Endothelial cell of umbilical vein (primary cell): ENCODE results near the gene TSHZ1. TPM values are rescaled to one million over a fixed set of nuclear protein-coding genes. Genes with fewer than 3 reads are reported as not detected.

Source experiments
- BruUV-seq: library from RNA; stranded (reverse); fragments of 400-500 nt; replicated peaks from 2 replicates; lab custom pipeline; 2021; lab: Mats Ljungman, UMichigan
- CTCF ChIA-PET: fragments of 300-600, 350-600 bp; sonication (Branson Sonifier 250); formaldehyde crosslinking; loops from one replicate; lab custom pipeline; 2021; ENCODE audit warnings: antibody characterized with exemption, inconsistent platforms; lab: Charles Lee
- POLR2A ChIA-PET: fragments of 300-600, 350-600 bp; sonication (Branson Sonifier 250); formaldehyde crosslinking; loops from one replicate; lab custom pipeline; 2021; ENCODE audit warnings: antibody characterized with exemption, inconsistent platforms; lab: Charles Lee
- DNase-seq: peaks from one replicate; pipeline ENCODE4 v3.0.0-alpha.2; 2011; ENCODE audit warnings: low read depth, low spot score
- FAIRE-seq: peaks from 2 replicates; lab custom pipeline; 2011; peaks lifted over from hg19 to GRCh38; lab: Jason Lieb, UNC
- H2AFZ ChIP-seq: 2 replicates; pipeline ENCODE4 v1.6.0; 2012; ENCODE audit warnings: low read depth, low read length, control low read depth, inconsistent platforms
- H3K27ac ChIP-seq: 2 replicates; pipeline ENCODE4 v1.5.1; 2011; ENCODE audit warnings: low read depth, mild to moderate bottlenecking, control low read depth, low read length, moderate library complexity; ENCODE audit not compliant: insufficient read depth
- H3K27me3 ChIP-seq, 2 experiments: 2 replicates each; pipeline versions ENCODE4 v1.6.0 to v1.6.1; 2011; ENCODE audit warnings: low read length in 2 of 2, mixed read lengths in 1 of 2; ENCODE audit not compliant: control insufficient read depth in 2 of 2, insufficient read depth in 2 of 2
- H3K36me3 ChIP-seq, 2 experiments: 2 replicates in 1 of 2; 3 replicates in 1 of 2; pipeline ENCODE4 v1.5.1; 2011; ENCODE audit warnings: low read length in 2 of 2, mild to moderate bottlenecking in 1 of 2, moderate library complexity in 1 of 2; ENCODE audit not compliant: control insufficient read depth in 2 of 2, insufficient read depth in 2 of 2; ENCODE audit errors: extremely low read depth in 1 of 2
- H3K4me1 ChIP-seq: 3 replicates; pipeline ENCODE4 v1.5.1; 2011; ENCODE audit warnings: mild to moderate bottlenecking, low read length; ENCODE audit not compliant: control insufficient read depth, insufficient read depth; ENCODE audit errors: extremely low read depth
- H3K4me2 ChIP-seq: 2 replicates; pipeline ENCODE4 v1.6.1; 2011; ENCODE audit warnings: low read length, control low read depth, mixed read lengths; ENCODE audit not compliant: insufficient read depth
- H3K4me3 ChIP-seq, 3 experiments: fragments of 200-600 bp in 1 of 3; sonication (generic), shearing (Covaris generic) in 1 of 3; replicated peaks in 1 of 3; 2 replicates each; pipeline ENCODE4 v1.5.1; 2011 to 2016; ENCODE audit warnings: control low read depth in 3 of 3, low read length in 3 of 3, mild to moderate bottlenecking in 2 of 3, inconsistent platforms in 1 of 3, low read depth in 1 of 3, moderate library complexity in 1 of 3; ENCODE audit not compliant: insufficient read depth in 1 of 3
- H3K79me2 ChIP-seq: 2 replicates; pipeline ENCODE4 v1.6.0; 2012; ENCODE audit warnings: low read length, inconsistent platforms; ENCODE audit not compliant: control insufficient read depth, insufficient read depth
- H3K9ac ChIP-seq: replicated peaks from 2 replicates; pipeline ENCODE3; 2011; ENCODE audit warnings: low read length, control low read depth; ENCODE audit not compliant: insufficient read depth; ENCODE audit errors: extremely low read depth
- H3K9me1 ChIP-seq: replicated peaks from 3 replicates; pipeline ENCODE4 v1.6.0; 2011; ENCODE audit warnings: mild to moderate bottlenecking, low read length; ENCODE audit not compliant: control insufficient read depth, insufficient read depth; ENCODE audit errors: extremely low read depth
- H3K9me3 ChIP-seq: replicated peaks from 2 replicates; pipeline ENCODE4 v1.5.1; 2012; ENCODE audit warnings: low read length, inconsistent platforms; ENCODE audit not compliant: control insufficient read depth, insufficient read depth
- H4K20me1 ChIP-seq: replicated peaks from 2 replicates; pipeline ENCODE3; 2011; ENCODE audit warnings: mild to moderate bottlenecking, low read length; ENCODE audit not compliant: control insufficient read depth, insufficient read depth; ENCODE audit errors: extremely low read depth
- CTCF ChIP-seq, 2 donors: IDR thresholded peaks; 1 replicate in 1 of 2; 2 replicates in 1 of 2; pipeline ENCODE4 v1.5.1; 2011; ENCODE audit warnings: low read length in 2 of 2, mild to moderate bottlenecking in 2 of 2, moderate library complexity in 2 of 2, control low read depth in 1 of 2, inconsistent platforms in 1 of 2, low read depth in 1 of 2; ENCODE audit not compliant: insufficient read depth in 1 of 2; ENCODE audit errors: extremely low read depth in 1 of 2
- EZH2 ChIP-seq: IDR thresholded peaks from 2 replicates; pipeline ENCODE4 v1.6.1; 2012; ENCODE audit warnings: borderline replicate concordance, low read depth, mild to moderate bottlenecking, moderate library complexity, low read length, inconsistent platforms; ENCODE audit not compliant: severe bottlenecking
- FOS ChIP-seq: IDR thresholded peaks from 2 replicates; pipeline ENCODE4 v1.6.1; 2011; ENCODE audit warnings: mild to moderate bottlenecking, low read length, moderate library complexity, borderline replicate concordance; ENCODE audit not compliant: insufficient read depth
- GATA2 ChIP-seq: IDR thresholded peaks from 2 replicates; pipeline ENCODE4 v1.7.0; 2011; ENCODE audit warnings: low read depth, mild to moderate bottlenecking, moderate library complexity, mixed read lengths, low read length; ENCODE audit not compliant: insufficient read length, insufficient read depth
- JUN ChIP-seq: IDR thresholded peaks from 2 replicates; pipeline ENCODE4 v1.6.1; 2011; ENCODE audit warnings: borderline replicate concordance, low read depth; ENCODE audit not compliant: insufficient read length, insufficient read depth
- MYC ChIP-seq: IDR thresholded peaks from one replicate; pipeline ENCODE4 v1.6.1; 2011; ENCODE audit warnings: mild to moderate bottlenecking, low read depth, low read length
- POLR2A ChIP-seq: IDR thresholded peaks from 2 replicates; pipeline ENCODE4 v1.6.1; 2012; ENCODE audit warnings: low read depth, mild to moderate bottlenecking, control low read depth, low read length
- POLR2AphosphoS5 ChIP-seq: IDR thresholded peaks from 2 replicates; pipeline ENCODE4 v1.6.1; 2012; ENCODE audit warnings: low read depth, mild to moderate bottlenecking, control low read depth, low read length, moderate library complexity; ENCODE audit not compliant: insufficient read depth
- dilution Hi-C: fragments of 300-500 bp; cut with MboI; formaldehyde crosslinking; loops from one replicate; pipeline ENCODE4 v1.15.0; 2019; ENCODE audit warnings: low sequenced_read_pairs; ENCODE audit not compliant: extremely low pct_ligation_motif_present
- intact Hi-C: fragments of 100-400 bp; cut with micrococcal nuclease; formaldehyde crosslinking; loops from one replicate; pipeline ENCODE4 v1.10.0; 2022
- polyA plus RNA-seq, 4 experiments: library from polyadenylated mRNA; depleted of rRNA in 3 of 4; stranded (reverse) in 3 of 4; unstranded in 1 of 4; fragments of >200 nt; gene quantifications; 2 replicates each; pipeline versions ENCODE4 v1.2.1 to v1.2.3, GENCODE V29; 2011 to 2012; ENCODE audit warnings: missing spikeins in 1 of 4
- total RNA-seq: library from RNA; stranded (reverse); gene quantifications from 2 replicates; pipeline ENCODE4 v1.2.3, GENCODE V29; 2021
- TF ChIP-seq, protein P1 (sequence below): IDR thresholded peaks from 2 replicates; pipeline ENCODE4 v1.6.1; 2011; ENCODE audit not compliant: insufficient read depth, insufficient read length

Gene TSHZ1
- total and polyA plus RNA-seq, 2 donors (not counting 3 experiments of a cell fraction or from before 2014, with no cell fraction given): 4.2 to 10.2 TPM

DNA sequence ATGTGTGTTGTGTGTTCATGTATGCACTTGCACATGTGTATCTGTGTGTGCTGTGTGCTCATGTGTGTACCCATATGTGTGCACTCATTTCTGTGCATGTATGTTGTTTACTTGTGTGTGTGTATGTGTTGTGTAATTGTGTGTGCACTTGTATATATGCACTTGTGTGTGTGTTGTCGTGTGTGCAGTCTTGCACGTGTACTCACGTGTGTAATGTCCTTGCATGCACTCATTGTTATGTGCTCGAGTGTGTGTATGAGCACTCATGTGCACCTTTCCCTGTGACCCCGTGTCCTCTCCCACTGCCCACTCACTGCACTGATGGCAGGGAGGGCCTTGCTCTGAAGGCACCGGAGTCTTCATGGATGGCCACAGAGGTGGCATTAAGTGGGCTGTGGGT, 124.9 kb downstream of the TSHZ1 start:
- no peaks in the 10 kb centered on the region for H3K4me1 ChIP-seq
- POLR2A ChIA-PET: no interaction called here
- intact Hi-C loops (no loop called here), dilution Hi-C loops (no loop called here)
- H3K4me3 ChIP-seq: no peak overlapping the region
- no peaks in the 10 kb centered on the region for H3K9me1 ChIP-seq
- DNase-seq (no peak), FAIRE-seq (no peak)
- H3K27me3 ChIP-seq: no peaks in the 10 kb centered on the region
- no peak overlapping the region for H3K27ac ChIP-seq
- BruUV-seq: no TSS peak
- H2AFZ ChIP-seq: no peak overlapping the region
- no peaks in the 10 kb centered on the region for H3K9me3 ChIP-seq
- no peak for TF ChIP-seq EZH2
- TF ChIP-seq, protein P1, sequence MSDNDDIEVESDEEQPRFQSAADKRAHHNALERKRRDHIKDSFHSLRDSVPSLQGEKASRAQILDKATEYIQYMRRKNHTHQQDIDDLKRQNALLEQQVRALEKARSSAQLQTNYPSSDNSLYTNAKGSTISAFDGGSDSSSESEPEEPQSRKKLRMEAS: no peak
- TF ChIP-seq POLR2AphosphoS5: no peak
- no peak for TF ChIP-seq JUN
- TF ChIP-seq CTCF (IDR thresholded peaks at IDR 0.05; ENCODE audit: extremely low read depth in 1 of 2, insufficient read depth in 1 of 2, low read depth in 1 of 2, low read length in 2 of 2): no peak
- no peak for TF ChIP-seq MYC
- TF ChIP-seq GATA2: no peak
- TF ChIP-seq FOS: no peak
- TF ChIP-seq POLR2A: no peak
- CTCF ChIA-PET: no interaction called here
- H3K9ac ChIP-seq: no peak overlapping the region
- H3K36me3 ChIP-seq: no peaks in the 10 kb centered on the region
- no peak overlapping the region for H3K4me2 ChIP-seq
- no peaks in the 10 kb centered on the region for H3K79me2 ChIP-seq
- no peaks in the 10 kb centered on the region for H4K20me1 ChIP-seq
